Calu3 (cell line): ENCODE results near the gene JMJD7. TPM values are rescaled to one million over a fixed set of nuclear protein-coding genes. Genes with fewer than 3 reads are reported as not detected.

ENCODE experiments used
- BruUV-seq: library from RNA; stranded (reverse); fragments of 400-500 nt; replicated peaks from 2 replicates; lab custom pipeline; 2021; lab: Mats Ljungman, UMichigan
- CTCF ChIA-PET: fragments of 300-600 bp; sonication (Branson Sonifier 250); formaldehyde crosslinking; loops from one replicate; lab custom pipeline; 2022; ENCODE audit warnings: antibody characterized with exemption; lab: Charles Lee
- DNase-seq: peaks from one replicate; pipeline ENCODE4 v3.0.0; 2022
- H3K27ac Mint-ChIP-seq: one replicate; pipeline ENCODE4 v1.8.0; 2022; ENCODE audit warnings: mixed read lengths; ENCODE audit not compliant: unreplicated experiment
- H3K27me3 Mint-ChIP-seq: one replicate; pipeline ENCODE4 v1.8.0; 2022; ENCODE audit warnings: mixed read lengths; ENCODE audit not compliant: unreplicated experiment
- H3K36me3 Mint-ChIP-seq: one replicate; pipeline ENCODE4 v1.8.0; 2022; ENCODE audit warnings: mild to moderate bottlenecking, moderate library complexity, mixed read lengths; ENCODE audit not compliant: insufficient read depth, unreplicated experiment
- H3K4me1 Mint-ChIP-seq: one replicate; pipeline ENCODE4 v1.8.0; 2022; ENCODE audit warnings: mild to moderate bottlenecking, low read depth, mixed read lengths; ENCODE audit not compliant: unreplicated experiment
- H3K4me3 Mint-ChIP-seq: one replicate; pipeline ENCODE4 v1.8.0; 2022; ENCODE audit warnings: mild to moderate bottlenecking, low read depth, moderate library complexity, mixed read lengths; ENCODE audit not compliant: unreplicated experiment
- H3K9me3 Mint-ChIP-seq: one replicate; pipeline ENCODE4 v1.8.0; 2022; ENCODE audit warnings: low read depth, mixed read lengths; ENCODE audit not compliant: unreplicated experiment
- CTCF ChIP-seq: fragments of 200-600 bp; IDR thresholded peaks from one replicate; pipeline ENCODE4 v1.8.0; 2022; ENCODE audit warnings: antibody characterized with exemption; ENCODE audit not compliant: unreplicated experiment
- intact Hi-C: fragments of 100-400 bp; cut with micrococcal nuclease; formaldehyde crosslinking; loops from one replicate; pipeline ENCODE4 v1.10.0; 2022; ENCODE audit not compliant: unreplicated experiment
- total RNA-seq: library from RNA; stranded (reverse); gene quantifications from 2 replicates; pipeline ENCODE4 v1.2.3, GENCODE V29; 2022

JMJD7 gene
- total RNA-seq, 1 experiment from 2014 or later = 9.4 TPM

GRCh38 chr15:41850482-41851166, 22.7 kb downstream of the JMJD7 start:
- Mint-ChIP-seq H3K27ac (no peak overlapping the region), H3K36me3 (peaks cover 5% of the 10 kb centered on the region), H3K4me1 (no peaks in the 10 kb centered on the region), H3K9me3 (no peaks in the 10 kb centered on the region), H3K27me3 (no peaks in the 10 kb centered on the region), H3K4me3 (no peak overlapping the region)
- TF ChIP-seq CTCF = no peak
- intact Hi-C loops = no loop called here
- DNase-seq = no peak
- CTCF ChIA-PET = no interaction called here
- no TSS peak for BruUV-seq

DNA sequence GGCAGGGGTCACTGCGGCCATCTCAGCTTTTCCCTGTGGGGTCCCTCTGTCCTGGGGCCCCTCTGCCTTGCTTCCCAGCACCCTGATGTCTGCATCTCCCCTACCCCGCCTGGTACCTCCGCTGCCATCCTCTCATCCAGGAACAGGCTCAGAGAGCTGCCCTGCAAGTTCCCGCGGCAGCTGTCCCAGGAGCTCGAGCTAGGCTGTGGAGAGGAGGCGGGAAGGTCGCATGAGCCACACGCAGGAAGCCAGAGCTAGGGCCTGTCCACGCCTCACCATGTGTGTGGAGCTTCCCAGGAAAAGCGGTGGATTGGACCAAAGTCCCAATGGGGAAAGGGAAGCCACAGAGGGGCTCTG, 23.3 kb downstream of the JMJD7 start:
- Mint-ChIP-seq H3K4me1 (no peaks in the 10 kb centered on the region), H3K27ac (no peak overlapping the region), H3K4me3 (no peak overlapping the region), H3K9me3 (no peaks in the 10 kb centered on the region), H3K27me3 (no peaks in the 10 kb centered on the region), H3K36me3 (peaks cover 5% of the 10 kb centered on the region)
- no peak for DNase-seq
- BruUV-seq = no TSS peak
- intact Hi-C loops = no loop called here
- CTCF ChIA-PET = no interaction called here
- TF ChIP-seq CTCF = no peak

- peaks cover 5% of the 10 kb centered on the region for H3K36me3 Mint-ChIP-seq
- H3K9me3 Mint-ChIP-seq = no peaks in the 10 kb centered on the region
- BruUV-seq = no TSS peak
- TF ChIP-seq CTCF = no peak
- no peak for DNase-seq
- H3K4me3 Mint-ChIP-seq = no peak overlapping the region
- no peaks in the 10 kb centered on the region for H3K4me1 Mint-ChIP-seq
- H3K27me3 Mint-ChIP-seq = no peaks in the 10 kb centered on the region
- intact Hi-C loops = no loop called here
- CTCF ChIA-PET = no interaction called here
- no peak overlapping the region for H3K27ac Mint-ChIP-seq
Observed at GRCh38 chr15:41851755-41852370, 24.0 kb downstream of the JMJD7 start.

- Mint-ChIP-seq H3K4me3 (no peak overlapping the region), H3K27ac (no peak overlapping the region), H3K9me3 (no peaks in the 10 kb centered on the region), H3K36me3 (peaks cover 5% of the 10 kb centered on the region), H3K4me1 (no peaks in the 10 kb centered on the region), H3K27me3 (no peaks in the 10 kb centered on the region)
- no peak for TF ChIP-seq CTCF
- no peak for DNase-seq
- CTCF ChIA-PET = no interaction called here
- BruUV-seq = no TSS peak
- intact Hi-C loops = no loop called here
Observed at GRCh38 chr15:41852736-41853590, 25.1 kb downstream of the JMJD7 start.
